Measurements from ENCODE around the gene NRBF2. TPM values are rescaled to one million over a fixed set of nuclear protein-coding genes. Genes with fewer than 3 reads are reported as not detected.

The NRBF2 gene
- total and polyA plus RNA-seq, 2 of the 4 experiments (the other 2 are of a cell fraction): 19.9 to 20.6 TPM

DNA sequence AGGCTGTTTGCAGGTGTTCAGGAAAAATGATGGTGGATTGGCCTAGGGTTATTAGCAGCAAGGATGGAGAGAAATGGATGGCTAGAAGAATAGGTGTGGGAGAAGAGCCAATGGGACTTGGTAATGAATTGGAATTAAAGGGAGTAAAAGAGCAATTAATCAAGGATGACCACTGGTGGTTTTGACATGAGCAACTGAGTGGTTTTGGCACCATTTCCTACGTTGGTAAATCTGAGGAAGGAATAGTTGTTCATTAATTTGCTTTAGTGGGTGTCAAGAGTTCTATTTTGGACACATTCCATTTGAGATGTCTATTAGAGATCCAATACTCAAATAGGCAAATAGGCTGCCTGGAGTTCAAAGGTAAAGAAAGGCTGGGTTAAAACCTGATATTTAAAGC, 38.2 kb upstream of the NRBF2 start:
- H3K56ac ChIP-seq (ENCODE audit: extremely low read depth, insufficient read depth, low read length): no peak overlapping the region
- no peaks in the 10 kb centered on the region for H3K36me3 ChIP-seq (ENCODE audit: control insufficient read depth, insufficient read depth, low read length)
- CTCF ChIA-PET: no interaction called here
- DNase-seq (no peak), ATAC-seq (ENCODE audit: low read depth) (no peak)
- no peak overlapping the region for H3K4ac ChIP-seq (ENCODE audit: low read depth, low read length)
- H3K9ac ChIP-seq (ENCODE audit: low read depth, low read length): no peak overlapping the region
- H3K27ac ChIP-seq (ENCODE audit: insufficient read depth, low read length): no peak overlapping the region
- no peaks in the 10 kb centered on the region for H3K9me3 ChIP-seq (ENCODE audit: control insufficient read depth, insufficient read depth, low read length)
- H3K4me2 ChIP-seq (ENCODE audit: low read depth, low read length): no peak overlapping the region
- no peak overlapping the region for H4K8ac ChIP-seq (ENCODE audit: low read depth in 2 of 2, low read length in 2 of 2)
- no peaks in the 10 kb centered on the region for H4K20me1 ChIP-seq (ENCODE audit: insufficient read depth, low read length)
- H2AK5ac ChIP-seq (ENCODE audit: low read depth, low read length): no peak overlapping the region
- H3K79me1 ChIP-seq (ENCODE audit: low read depth in 1 of 2, low read length in 2 of 2): no peaks in the 10 kb centered on the region
- no peak overlapping the region for H2BK5ac ChIP-seq (ENCODE audit: low read depth, low read length, poor library complexity, severe bottlenecking)
- H2AK9ac ChIP-seq (replicated peaks; ENCODE audit: low read depth, low read length, poor library complexity): no peak overlapping the region
- WGBS, 2 experiments (ENCODE audit: extremely low coverage in 2 of 2, insufficient read length in 1 of 2): no CpG with 5 or more reads among the region's 1 CpG
- POLR2A ChIA-PET (ENCODE audit: unreplicated experiment): no interaction called here
- H3K27me3 ChIP-seq (ENCODE audit: control insufficient read depth, insufficient read depth, low read length): no peaks in the 10 kb centered on the region
- no peak overlapping the region for H2AFZ ChIP-seq (replicated peaks; ENCODE audit: low read length, poor library complexity)
- H4K5ac ChIP-seq (ENCODE audit: low read depth, low read length): no peak overlapping the region
- no peaks in the 10 kb centered on the region for H3K4me1 ChIP-seq (ENCODE audit: control insufficient read depth, insufficient read depth, low read length)
- in situ Hi-C loops (cut with MboI; ENCODE audit: low sequenced_read_pairs) (no loop called here), intact Hi-C loops (cut with micrococcal nuclease) (no loop called here), dilution Hi-C loops (cut with HindIII; ENCODE audit: low sequenced_read_pairs, unreplicated experiment) (no loop called here)
- no peak overlapping the region for H3K18ac ChIP-seq (ENCODE audit: low read depth, low read length)
- H2BK120ac ChIP-seq (ENCODE audit: low read depth, low read length): no peak overlapping the region
- TF ChIP-seq NFE2L2 (IDR thresholded peaks at IDR 0.05; ENCODE audit: low read depth, low read length) (no peak), MAFK (IDR thresholded peaks at IDR 0.05; ENCODE audit: low read depth, low read length) (no peak), USF2 (IDR thresholded peaks at IDR 0.05; ENCODE audit: low read depth, low read length) (no peak), MXI1 (IDR thresholded peaks at IDR 0.05; ENCODE audit: borderline replicate concordance, low read depth, low read length) (no peak), FOS (IDR thresholded peaks at IDR 0.05; ENCODE audit: low read depth, low read length) (no peak), RFX5 (IDR thresholded peaks at IDR 0.05; ENCODE audit: low read depth, low read length) (no peak), CHD1 (IDR thresholded peaks at IDR 0.05; ENCODE audit: low read depth, low read length) (no peak), SMC3 (IDR thresholded peaks at IDR 0.05; ENCODE audit: low read depth, low read length) (no peak), RCOR1 (IDR thresholded peaks at IDR 0.05; ENCODE audit: insufficient replicate concordance, low read length) (no peak), RAD21 (IDR thresholded peaks at IDR 0.05; ENCODE audit: low read length) (no peak), MAZ (IDR thresholded peaks at IDR 0.05; ENCODE audit: borderline replicate concordance, low read depth, low read length) (no peak), BHLHE40 (IDR thresholded peaks at IDR 0.05; ENCODE audit: low read depth, low read length) (no peak), CEBPB (IDR thresholded peaks at IDR 0.05; ENCODE audit: low read depth, low read length) (no peak), POLR2A (IDR thresholded peaks at IDR 0.05; ENCODE audit: low read depth, low read length) (no peak)
- TF ChIP-seq, protein P1, sequence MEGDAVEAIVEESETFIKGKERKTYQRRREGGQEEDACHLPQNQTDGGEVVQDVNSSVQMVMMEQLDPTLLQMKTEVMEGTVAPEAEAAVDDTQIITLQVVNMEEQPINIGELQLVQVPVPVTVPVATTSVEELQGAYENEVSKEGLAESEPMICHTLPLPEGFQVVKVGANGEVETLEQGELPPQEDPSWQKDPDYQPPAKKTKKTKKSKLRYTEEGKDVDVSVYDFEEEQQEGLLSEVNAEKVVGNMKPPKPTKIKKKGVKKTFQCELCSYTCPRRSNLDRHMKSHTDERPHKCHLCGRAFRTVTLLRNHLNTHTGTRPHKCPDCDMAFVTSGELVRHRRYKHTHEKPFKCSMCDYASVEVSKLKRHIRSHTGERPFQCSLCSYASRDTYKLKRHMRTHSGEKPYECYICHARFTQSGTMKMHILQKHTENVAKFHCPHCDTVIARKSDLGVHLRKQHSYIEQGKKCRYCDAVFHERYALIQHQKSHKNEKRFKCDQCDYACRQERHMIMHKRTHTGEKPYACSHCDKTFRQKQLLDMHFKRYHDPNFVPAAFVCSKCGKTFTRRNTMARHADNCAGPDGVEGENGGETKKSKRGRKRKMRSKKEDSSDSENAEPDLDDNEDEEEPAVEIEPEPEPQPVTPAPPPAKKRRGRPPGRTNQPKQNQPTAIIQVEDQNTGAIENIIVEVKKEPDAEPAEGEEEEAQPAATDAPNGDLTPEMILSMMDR (conservative IDR thresholded peaks at IDR 0.05; ENCODE audit: low read depth, low read length): no peak
- TF ChIP-seq, protein P2, sequence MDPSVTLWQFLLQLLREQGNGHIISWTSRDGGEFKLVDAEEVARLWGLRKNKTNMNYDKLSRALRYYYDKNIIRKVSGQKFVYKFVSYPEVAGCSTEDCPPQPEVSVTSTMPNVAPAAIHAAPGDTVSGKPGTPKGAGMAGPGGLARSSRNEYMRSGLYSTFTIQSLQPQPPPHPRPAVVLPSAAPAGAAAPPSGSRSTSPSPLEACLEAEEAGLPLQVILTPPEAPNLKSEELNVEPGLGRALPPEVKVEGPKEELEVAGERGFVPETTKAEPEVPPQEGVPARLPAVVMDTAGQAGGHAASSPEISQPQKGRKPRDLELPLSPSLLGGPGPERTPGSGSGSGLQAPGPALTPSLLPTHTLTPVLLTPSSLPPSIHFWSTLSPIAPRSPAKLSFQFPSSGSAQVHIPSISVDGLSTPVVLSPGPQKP (IDR thresholded peaks at IDR 0.05; ENCODE audit: borderline replicate concordance, low read depth, low read length): no peak
- H2BK15ac ChIP-seq (ENCODE audit: low read depth, low read length): no peak overlapping the region
- no peak overlapping the region for H3K4me3 ChIP-seq (ENCODE audit: insufficient read depth, low read depth, low read length)
- no peak overlapping the region for H3K23ac ChIP-seq (ENCODE audit: low read depth, low read length)
- no TSS peak for BruUV-seq (replicated peaks)
- H3K14ac ChIP-seq (replicated peaks; ENCODE audit: low read depth, low read length): no peak overlapping the region
- H3K9me1 ChIP-seq (ENCODE audit: insufficient read depth, low read length): no peaks in the 10 kb centered on the region
- H4K91ac ChIP-seq (ENCODE audit: insufficient read depth, low read depth, low read length): no peak overlapping the region
- H2BK20ac ChIP-seq (ENCODE audit: low read depth, low read length): no peak overlapping the region

All from IMR-90 (cell line).